HG02970 (cell line): ENCODE data around the gene ITGB5.
"Not testable (repeated sequence)": the region's sequence is repeated elsewhere in the genome, so short reads cannot be mapped to it uniquely, and the experiment has no call there.

Experiments
- ATAC-seq: cut with Tn5 transposase; IDR thresholded peaks from one replicate; pipeline ENCODE4 v1.9.1; 2021; ENCODE audit warnings: mild to moderate bottlenecking, moderate library complexity, moderate number of reproducible peaks; ENCODE audit not compliant: unreplicated experiment, low FRiP score

ITGB5 gene

DNA sequence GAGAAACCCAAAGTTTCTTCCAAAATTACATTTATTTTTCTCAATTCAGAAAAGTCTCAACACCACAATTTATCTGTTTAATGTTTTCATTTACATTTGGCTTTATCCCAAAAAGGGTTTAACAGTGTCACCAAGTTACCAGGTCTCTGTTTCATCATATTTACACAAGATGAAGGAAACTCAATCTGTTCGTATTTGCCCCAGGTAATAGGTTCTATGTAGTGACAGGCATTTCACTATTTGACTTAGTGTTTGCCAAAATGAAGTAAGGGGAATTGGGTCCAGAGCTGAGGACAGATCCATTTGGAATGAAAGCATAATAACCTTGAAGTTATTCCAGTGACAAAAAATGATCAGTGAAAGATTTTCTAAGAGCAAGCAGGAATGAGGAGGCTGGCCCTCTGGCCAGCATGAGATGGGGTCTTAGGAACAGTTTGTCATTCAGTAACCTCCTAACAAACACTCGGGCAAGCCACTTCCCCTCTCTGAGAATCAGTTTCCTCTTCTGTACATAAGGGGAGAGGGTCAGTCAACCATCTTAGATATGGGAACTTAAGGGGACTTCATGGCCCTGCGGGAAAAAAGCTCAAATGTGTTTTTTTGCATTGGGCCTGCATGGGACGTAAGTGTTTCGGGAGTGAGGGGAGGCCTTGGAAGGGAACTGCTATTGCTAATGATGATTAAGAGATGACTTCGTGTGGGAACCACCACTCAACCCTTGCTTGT is 125.1 kb downstream of the ITGB5 start:
- ATAC-seq: no peak

- no peak for ATAC-seq
Observed at GRCh38 chr3:124761250-124761796, 125.8 kb downstream of the ITGB5 start.

DNA sequence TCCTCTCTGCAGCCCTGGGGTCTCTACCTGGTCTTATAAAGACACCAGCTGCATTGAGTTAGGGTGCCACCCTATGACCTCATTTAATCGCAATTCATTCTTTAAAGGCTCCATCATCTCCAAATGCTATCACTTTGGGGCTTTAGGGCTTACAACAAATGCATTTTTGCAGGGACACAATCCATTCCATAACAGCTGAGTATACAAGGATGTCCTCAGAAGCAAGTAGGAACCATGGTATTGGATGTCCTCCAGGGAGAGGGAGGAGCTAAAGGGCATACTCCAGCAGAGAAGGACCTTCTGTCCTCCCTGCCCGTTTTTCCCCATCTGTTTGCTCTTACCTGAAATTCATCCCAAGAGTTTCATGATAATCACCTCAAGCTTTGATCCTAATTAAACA is 126.6 kb downstream of the ITGB5 start:
- ATAC-seq: no peak

- ATAC-seq: no peak
Observed at GRCh38 chr3:124759666-124760401, 127.3 kb downstream of the ITGB5 start.

DNA sequence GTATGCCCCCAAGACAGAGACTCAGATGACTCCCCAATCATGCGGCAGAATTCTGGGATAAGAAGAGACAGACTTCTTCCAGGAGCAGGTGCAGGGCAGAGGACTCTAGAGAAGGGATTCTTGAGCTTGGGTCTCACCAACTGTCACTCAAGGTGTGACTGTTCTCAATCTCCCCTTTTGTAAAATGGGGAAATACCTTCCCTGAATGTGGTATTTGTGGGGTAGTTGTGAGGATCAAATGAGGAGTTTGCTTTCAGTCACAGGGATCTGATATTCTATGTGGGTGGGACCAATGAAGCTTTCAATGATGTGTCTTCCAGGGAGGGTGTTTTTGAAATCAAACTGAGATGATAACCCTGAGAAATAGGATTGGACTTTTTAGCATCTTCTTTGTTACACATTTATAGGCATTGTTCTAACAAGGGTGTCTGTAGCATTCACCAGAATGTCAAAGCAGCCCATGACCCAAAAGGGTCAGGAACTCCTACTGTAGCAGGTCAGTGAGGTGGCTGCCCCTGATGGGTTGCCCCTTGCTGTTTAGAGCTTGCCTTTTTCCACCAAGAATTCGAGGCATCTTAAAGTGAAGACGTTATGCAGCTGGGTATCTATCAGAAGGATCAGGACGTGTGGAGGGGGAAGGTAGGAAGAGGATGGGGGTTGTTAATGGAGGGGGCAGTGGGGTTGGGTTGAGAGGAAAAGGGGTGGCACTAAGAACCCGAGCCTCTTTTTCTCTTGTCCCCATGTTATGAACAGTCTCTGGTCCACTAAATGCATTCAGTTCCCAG is 128.1 kb downstream of the ITGB5 start:
- no peak for ATAC-seq

DNA sequence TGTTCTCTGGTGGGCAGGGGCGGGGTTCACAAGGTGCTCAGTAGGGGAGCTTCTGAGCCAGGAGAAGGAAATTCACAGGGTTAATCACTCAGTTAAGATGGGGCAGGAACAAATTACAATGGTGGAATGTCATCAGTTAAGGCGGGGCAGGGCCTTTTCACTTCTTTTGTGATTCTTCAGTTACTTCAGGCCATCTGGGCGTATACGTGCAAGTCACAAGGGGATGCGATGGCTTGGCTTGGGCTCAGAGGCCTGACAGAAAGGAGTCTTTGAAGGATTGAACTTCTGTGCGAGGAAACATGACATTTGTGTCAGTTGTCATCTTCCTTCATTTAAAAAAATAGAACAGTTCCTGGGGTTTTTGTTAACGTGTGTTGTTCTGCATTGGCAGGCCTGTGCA is 129.2 kb downstream of the ITGB5 start:
- not testable (repeated sequence) for ATAC-seq

GRCh38 chr3:124752051-124752450 is 135.1 kb downstream of the ITGB5 start:
- no peak for ATAC-seq

DNA sequence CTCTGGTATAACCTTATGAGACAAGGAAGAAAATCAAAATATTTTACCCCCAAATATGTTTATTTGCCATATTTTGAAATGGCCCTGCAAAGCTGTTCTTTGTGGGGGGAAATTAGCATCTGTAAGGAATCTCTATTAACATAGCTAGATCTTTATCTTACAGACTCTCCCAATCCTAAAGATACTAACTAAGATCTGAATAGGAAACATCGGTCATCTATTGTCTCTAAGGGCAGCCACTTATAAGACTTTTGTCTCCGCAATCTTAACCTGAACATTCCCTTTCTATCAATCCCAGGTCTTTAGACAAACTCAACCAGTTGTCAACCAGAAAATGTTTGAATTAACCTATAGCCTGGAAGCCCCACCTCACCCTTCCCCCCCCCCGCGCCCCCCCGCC is 135.7 kb downstream of the ITGB5 start:
- ATAC-seq: no peak

GRCh38 chr3:124749877-124750276 is 137.3 kb downstream of the ITGB5 start:
- not testable (repeated sequence) for ATAC-seq

GRCh38 chr3:124748560-124749198 is 138.5 kb downstream of the ITGB5 start:
- no peak for ATAC-seq

GRCh38 chr3:124747111-124747981 is 139.8 kb downstream of the ITGB5 start:
- ATAC-seq: no peak

DNA sequence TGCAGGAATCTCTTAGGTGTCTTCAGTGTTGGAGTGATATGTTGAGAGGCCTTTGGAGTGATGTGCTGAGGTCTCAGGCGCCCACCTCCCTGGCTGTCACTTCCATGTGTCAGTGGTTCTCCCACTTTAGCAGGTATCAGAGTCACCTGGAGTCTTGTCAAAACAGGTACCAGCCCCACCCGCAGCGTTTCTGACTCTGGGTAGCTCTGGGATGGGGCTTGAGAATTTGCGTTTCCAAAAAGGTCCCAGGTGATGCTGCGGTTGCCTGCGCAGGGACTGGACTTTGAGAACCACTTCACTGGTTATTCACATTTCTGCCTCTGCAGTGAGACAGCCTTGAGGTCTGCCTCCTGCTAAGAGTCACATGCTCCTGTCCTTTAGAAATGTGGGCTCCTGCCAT is 141.4 kb downstream of the ITGB5 start:
- no peak for ATAC-seq

- ATAC-seq: no peak
Observed at GRCh38 chr3:124741027-124741426, 146.1 kb downstream of the ITGB5 start.

GRCh38 chr3:124731760-124732159 is 155.4 kb downstream of the ITGB5 start:
- no peak for ATAC-seq

DNA sequence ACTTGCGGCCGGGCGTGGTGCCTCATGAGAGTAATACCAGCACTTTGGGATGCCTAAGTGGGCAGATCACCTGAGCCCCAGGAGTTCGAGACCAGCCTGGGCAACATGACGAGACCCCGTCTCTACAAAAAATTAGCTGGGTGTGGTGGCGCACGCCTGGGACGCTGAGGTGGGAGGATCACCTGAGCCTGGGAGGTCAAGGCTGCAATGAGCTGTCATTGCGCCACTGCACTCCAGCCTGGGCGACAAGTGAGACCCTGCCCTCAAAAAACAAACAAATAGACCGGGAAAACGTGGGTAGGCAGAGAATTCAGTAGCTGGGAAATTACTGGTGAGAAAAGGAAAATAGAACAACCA is 156.2 kb downstream of the ITGB5 start:
- no peak for ATAC-seq

DNA sequence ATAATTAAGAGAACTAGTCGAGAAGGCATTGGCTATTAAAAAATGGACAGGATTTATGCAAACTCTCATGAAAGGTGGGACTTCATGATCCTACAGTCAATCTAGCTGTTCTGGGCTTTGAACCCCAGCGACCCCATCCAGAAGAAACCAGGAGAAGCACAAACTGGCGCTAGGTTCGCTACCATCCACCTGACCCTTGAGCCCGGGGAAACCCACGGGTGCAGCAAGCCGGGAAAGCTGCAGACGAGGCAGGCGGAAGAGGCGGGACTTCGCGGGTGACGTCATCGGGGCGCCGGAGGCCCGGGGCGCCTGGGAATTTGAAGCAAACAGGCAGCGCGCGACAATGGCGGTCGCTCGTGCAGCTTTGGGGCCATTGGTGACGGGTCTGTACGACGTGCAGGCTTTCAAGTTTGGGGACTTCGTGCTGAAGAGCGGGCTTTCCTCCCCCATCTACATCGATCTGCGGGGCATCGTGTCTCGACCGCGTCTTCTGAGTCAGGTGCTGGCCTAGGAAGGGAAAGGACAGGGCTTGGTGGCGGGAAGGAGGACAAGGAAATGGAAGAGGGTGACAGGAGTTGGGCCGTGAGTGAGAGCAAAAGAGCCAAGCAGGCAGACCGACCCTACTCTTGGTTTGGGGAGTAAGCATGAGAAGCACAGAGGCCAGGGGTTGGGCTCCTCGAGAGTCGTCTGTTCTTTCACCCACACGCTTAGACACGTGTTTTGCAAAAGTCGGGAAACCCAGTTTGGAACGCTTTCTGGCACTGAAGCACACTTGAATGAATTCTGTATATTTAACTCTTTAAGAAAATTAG is 156.8 kb downstream of the ITGB5 start, which contains the start of gene UMPS:
UMPS (plus strand) TSS at position 324 of the 812 bp plus-strand sequence; CDS start at position 344, 20 bp downstream.
- ATAC-seq: peak; percentile 88

DNA sequence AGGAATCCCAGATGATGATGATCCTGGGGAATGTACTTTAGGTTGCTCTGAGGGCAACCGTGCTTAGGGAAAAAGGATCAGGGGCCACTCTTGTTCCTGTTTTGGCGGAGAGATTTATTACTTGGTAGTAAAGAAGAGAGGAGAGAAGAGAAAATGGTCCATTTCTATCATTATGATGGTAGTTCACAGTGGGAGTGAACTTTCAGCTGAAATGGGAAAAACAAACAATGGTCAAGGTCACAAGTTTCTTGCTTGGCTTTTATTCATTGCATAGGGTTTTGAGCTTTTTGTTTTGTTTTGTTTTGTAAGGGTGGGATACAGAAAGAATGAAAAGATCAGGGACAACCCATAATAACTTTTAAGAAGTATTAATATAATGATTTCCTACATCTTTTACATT is 164.6 kb downstream of the ITGB5 start:
- ATAC-seq: no peak

- no peak for ATAC-seq
Observed at GRCh38 chr3:124714223-124714853, 172.8 kb downstream of the ITGB5 start.
